ENCODE data around the gene NSUN6.
"Not testable (repeated sequence)": the region's sequence is repeated elsewhere in the genome, so short reads cannot be mapped to it uniquely, and the experiment has no call there.

GRCh38 chr10:18591141-18591540 is 60.2 kb downstream of the NSUN6 start:
- not testable (repeated sequence) for TF ChIP-seq CTCF, POLR2A (IDR thresholded peaks at IDR 0.05)

Data from testis (tissue), 2 donors.